Superior temporal gyrus (tissue), 1 donor: ENCODE results near the gene NAGS.
"Not testable (repeated sequence)": the region's sequence is repeated elsewhere in the genome, so short reads cannot be mapped to it uniquely, and the experiment has no call there.

Experiments
- DNase-seq: peaks from one replicate; pipeline ENCODE4 v3.0.0-alpha.2; 2016; ENCODE audit errors: extremely low spot score

NAGS gene, protein sequence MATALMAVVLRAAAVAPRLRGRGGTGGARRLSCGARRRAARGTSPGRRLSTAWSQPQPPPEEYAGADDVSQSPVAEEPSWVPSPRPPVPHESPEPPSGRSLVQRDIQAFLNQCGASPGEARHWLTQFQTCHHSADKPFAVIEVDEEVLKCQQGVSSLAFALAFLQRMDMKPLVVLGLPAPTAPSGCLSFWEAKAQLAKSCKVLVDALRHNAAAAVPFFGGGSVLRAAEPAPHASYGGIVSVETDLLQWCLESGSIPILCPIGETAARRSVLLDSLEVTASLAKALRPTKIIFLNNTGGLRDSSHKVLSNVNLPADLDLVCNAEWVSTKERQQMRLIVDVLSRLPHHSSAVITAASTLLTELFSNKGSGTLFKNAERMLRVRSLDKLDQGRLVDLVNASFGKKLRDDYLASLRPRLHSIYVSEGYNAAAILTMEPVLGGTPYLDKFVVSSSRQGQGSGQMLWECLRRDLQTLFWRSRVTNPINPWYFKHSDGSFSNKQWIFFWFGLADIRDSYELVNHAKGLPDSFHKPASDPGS

DNA sequence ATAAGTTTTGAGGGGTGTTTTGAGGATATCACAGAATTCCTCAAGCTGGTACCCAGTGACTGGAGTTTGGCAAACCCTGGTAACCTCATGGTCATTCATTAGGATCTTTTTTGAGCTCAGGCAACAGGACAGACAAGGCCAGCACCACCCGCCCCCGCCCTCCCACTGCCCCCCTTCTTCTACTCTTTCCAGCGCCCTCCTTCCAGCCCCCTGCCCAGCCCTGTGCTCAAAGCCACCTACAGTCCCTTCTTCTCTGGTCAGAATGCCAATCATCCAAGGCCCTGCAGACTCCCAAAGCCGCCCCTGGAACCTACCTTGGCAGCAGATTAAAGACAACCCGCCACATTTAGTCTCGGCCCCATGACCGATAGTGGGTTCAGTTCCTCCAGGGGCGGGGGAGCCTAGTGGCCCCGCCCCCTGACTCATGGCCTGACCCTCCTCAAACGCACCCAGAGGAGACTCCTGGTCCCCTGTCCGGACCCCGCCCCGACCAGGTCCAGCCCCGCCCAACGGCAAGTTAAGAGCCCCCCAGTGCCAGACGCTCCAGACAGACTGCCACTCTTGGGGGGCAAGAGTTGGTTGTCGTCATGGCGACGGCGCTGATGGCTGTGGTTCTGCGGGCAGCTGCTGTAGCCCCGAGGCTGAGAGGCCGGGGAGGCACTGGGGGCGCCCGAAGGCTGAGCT lies at the start of gene NAGS:
Gene NAGS (plus strand): TSS at position 546 of the 684 bp plus-strand sequence. CDS start 42 bp downstream, at position 588.
- no peak for DNase-seq

DNA sequence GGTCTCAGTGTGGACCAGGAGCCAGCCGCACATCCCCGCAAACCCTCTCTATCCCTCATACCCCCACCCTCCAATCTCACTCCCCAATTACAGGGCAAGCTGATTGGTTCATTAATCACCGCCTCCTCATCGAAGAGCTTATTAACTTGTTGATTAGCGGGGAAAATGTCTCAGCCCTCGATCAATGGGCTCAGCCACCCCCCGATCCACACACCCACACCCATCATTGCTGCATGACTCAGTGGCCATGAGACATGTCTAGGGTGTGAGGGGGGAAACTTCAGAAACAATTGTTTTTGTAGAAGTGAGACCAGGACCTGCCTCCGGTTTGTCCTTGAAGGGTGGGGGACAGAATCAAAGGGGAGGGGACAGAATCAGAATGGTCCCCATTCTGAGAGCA lies 48.2 kb upstream of the NAGS start:
- no peak for DNase-seq

DNA sequence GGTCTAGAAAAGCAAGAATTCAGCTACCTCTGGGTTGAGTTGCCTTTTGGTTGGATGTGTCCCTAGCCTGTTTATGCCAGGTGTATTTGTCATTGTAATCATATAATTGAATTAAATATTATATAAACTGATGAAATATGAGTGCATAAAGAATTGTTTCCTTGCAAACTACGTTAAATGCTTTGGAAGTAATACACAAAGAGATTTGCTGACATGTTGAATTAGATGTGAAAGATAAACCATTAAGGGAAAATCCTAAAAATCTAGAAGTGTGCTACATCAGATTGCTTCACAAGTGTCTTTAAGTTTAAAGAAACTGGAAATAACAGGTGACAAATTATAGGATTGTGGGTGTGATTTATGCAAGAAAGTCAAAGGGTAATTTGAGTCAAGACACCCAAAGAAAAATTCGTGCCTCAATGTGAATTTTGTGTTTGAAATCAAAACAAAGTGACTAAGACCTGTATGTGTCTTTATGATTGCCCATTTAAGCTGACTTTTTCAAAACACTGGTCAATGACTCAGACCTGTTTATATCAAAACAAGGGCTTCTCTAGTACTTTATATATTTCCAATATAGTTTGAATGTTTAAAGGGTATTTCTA lies 45.6 kb upstream of the NAGS start:
- no peak for DNase-seq

DNA sequence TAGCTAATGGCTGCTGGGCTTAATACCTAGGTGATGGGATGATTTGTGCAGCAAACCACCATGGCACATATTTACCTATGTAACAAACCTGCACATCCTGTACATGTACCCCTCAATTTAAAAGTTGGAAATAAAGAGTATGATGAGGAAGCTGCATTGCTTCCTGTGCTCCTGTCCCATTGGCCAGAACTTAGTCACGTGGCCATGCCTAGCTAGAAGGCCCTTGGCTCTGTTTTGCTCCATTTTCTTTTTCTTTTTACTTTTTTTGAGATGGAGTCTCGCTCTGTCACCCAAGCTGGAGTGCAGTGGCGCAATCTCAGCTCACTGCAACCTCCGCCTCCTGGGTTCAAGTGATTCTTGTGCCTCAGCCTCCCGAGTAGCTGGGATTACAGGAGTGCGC lies 43.1 kb upstream of the NAGS start:
- not testable (repeated sequence) for DNase-seq

DNA sequence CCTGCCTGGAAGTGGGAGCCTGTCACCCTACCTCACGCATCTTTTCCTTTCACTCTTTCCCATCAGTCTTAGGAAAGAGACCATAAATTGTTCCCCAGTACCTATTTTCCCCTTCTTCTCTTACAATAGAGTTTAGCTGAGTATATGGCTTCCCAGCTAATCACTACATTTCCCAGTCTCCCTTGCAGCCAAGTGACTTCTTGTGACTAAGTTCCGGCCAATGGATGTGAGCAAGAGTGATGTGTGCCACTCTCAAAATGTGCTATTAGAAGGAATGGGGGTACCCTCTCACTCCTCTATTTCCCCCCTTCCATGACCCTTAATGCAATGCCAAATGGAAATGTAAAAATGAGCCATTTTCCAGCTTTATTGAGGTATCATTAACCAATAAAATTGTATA lies 42.5 kb upstream of the NAGS start:
- no peak for DNase-seq

DNA sequence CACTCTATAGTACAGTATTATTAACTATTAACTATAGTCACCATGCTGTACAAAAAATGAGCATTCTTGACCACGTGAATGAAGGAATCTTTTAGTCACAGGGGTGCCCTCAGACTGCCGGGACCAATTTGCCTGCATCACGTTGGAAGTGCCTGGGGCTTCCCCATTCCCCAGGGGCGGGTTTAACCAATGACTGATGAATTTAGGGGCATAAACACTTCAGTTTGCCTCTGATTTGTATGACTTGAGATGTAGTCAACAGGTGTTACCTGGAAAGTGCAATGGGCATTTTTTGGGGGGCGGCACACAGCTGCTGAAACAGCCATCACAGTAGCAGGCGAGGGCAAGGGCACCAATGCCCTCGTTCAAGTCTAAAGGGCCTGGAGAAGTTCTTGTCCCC lies 41.9 kb upstream of the NAGS start:
- no peak for DNase-seq

DNA sequence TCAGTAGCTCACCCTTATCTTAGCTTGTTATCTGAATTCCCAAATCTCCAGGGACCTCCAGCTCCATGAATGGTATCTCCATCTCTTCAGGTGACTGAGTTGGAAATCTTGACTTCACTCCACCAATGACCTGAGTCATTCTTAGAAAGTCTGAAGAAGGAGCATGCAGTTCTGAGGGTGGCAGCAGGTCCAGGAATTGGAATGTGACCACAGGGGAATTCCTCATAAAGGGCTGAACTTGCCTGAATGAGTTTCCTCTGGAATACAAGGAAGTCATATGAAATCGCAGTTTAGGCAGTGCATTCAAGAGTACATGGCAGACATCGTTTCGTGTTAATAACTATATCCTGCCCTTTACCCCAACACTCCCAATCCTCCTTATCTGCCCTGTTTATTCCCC lies 38.1 kb upstream of the NAGS start:
- DNase-seq: no peak

DNA sequence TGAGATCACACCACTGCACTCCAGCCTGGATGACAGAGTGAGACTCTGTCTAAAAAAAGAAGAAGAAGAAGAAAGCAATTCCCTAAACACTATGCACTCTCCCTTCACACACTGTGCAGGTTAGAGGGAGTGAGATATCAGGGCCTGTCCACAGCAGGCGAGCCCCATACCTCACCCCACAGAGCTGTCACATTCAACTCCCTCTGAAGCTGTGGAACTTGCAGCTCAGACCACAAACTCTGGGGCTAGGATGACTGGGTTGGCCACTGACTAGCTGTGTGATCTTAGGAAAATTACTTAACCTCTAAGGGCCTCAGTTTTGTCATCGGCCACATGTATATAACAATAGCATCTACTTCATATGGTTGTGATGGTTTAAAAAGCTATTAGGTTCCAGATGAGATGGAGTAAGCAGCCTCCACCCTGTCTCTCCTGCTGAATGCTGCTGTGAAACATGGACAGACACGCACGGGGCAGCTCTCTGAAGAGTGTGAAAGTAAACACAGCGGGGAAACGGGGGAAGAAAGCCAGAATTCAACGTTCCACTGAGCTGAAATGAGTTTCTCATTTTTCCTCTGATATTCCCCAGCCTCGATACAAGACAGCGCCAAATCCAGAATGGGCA lies 37.1 kb upstream of the NAGS start:
- no peak for DNase-seq

DNA sequence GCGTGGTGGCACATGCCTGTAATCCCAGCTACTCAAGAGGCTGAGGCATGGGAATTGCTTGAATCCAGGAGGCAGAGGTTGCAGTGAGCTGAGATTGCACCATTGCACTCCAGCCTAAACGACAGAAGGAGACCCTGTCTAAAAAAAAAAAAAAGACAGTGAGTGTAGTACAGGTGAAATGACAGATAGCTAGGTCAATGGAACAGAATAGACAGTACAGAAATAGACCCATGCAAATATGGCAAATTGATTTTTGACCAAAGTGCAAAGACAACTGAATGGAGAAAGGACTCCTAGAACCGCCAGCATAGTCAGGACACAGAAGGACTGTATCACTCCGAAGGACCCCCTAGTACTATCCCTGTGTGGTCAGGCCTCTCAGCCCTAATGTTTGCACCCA lies 34.1 kb upstream of the NAGS start:
- DNase-seq: no peak

DNA sequence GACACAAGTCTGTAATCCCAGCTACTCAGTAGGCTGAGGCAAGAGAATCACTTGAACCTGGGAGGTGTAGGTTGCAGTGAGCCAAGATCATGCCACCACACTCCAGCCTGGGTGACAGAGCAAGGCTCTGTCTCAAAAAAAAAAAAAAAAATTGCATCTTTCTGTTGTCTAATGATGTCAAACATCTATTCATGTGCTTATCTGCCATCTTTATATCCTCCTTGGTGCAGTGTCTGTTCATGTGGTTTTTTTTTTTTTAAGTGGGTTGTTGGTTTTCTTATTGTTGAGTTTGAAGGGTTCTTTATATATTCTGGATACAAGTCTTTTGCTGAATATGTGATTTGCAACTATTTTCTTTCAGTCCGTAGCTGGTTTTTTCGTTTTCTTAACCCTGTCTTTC lies 33.0 kb upstream of the NAGS start:
- DNase-seq: not testable (repeated sequence)

DNA sequence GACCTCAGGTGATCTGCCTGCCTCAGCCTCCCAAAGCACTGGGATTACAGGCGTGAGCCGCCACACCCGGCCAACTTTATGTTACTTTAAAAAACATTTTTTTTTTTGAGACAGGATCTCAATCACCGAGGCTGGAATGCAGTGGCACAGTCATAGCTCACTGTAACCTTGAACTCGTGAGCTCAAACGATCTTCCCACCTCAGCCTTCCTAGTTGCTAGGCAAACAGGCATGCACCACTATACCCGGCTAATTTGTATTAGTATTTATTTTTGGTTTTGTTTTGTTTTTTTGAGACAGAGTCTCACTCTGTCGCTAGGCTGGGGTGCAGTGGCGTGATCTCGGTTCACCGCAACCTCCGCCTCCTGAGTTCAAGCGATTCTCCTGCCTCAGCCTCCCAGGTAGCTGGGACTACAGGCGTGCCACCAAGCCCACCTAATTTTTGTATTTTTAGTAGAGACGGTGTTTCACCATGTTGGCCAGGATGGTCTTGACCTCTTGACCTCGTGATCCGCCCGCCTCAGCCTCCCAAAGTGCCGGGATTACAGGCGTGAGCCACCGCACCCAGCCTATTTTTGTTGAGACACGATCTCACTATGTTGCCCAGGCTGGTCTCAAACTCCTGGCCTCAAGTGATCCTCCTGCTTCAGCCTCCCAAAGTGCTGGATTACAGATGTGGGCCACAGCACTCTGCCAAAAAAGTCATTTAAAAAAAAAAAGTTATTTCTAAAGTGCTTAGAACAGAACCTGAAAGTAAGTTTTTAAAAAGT lies 31.8 kb upstream of the NAGS start:
- not testable (repeated sequence) for DNase-seq

DNA sequence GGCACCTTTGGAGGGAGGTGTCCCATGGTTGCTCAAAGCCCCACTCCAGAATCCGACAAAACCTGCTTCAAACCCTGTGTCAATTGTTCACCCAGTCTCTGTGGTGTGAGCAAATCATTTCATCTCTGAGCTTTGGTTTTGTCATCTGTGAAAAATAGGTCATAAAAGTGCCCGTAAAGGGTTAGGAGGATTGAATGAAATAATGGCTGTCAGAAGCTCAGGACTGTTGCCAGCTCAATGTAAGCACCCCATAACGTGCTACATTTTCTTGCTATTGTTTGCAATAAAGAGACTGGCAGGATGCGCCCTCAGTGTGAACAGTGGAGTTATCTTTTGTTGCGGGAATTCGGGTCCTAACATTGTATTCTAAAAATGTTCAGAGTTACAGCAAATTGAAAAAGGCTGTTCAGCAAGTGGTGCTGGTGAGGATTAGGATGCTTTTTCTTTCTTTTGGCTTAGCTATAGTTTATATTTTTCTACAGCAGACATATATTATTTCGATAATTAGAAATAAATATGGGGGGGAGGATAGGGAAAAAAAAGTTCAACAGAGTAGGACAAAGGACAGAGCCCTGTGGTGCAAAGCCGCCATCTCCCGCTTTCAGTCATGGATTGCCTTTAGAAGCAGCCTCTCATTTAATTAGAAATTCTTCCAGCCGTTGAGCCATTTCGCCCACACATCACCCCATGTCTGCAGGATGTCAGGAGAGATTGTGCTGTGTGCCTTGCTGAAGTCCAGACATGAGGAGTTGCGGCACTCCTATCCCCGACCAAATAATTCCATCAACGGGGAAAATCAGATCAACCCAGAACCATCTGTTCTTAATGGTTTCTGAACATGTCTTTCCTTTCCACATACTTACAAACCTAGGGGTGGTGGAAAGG lies 29.8 kb upstream of the NAGS start:
- no peak for DNase-seq

DNA sequence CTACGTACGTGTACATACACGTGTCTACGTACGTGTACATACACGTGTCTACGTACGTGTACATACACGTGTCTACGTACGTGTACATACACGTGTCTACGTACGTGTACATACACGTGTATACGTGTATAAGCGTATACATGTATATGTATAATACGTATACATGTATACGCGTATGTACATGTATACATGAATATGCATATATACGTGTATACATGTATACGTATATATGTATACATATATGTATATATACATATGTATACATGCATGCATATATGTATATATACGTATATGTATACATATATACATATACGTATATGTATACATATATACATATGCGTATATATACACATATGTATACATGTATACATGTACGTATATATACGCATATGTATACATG lies 28.5 kb upstream of the NAGS start:
- DNase-seq: no peak

DNA sequence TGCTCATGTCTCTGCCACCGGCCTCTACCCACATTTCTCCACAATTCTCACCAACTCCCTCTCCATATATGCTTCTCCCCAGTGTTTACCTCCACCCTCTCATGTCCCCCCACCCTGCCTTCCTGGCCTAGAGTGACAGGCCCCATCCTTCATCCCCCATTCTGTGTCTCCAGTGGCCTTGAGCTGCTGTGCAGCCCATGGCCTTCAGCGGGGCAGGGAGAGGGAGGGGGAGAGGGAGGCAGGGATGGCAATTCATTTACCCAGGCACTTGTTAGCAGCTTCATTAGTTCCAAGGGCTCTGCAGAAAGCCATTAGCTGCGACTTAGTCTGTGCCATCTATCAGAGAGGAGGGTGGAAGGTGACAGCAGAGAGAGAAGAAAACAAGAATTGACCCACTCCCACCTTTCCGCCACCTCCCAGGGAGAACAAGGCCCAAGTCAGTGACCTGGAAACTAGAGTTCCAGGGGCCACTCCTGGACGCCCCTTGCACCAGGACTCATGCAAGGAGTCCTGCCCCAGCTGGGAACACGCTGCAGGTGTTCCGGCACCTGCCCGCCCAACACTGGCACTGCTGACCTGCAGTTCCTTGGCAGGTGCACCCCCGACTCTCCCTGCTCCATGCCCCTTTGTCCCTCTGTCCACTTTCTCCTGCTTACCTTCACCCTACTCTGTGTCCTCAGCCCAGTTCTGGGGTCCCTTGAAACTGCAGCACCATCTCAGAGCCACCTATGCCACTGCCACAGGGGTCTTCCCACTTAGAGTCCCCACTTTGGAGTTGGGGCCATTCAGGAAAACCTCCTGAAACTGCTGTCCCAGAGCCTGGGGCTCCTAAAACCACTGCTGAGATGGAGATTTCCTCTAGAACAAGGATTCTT lies 27.2 kb upstream of the NAGS start:
- DNase-seq: no peak

DNA sequence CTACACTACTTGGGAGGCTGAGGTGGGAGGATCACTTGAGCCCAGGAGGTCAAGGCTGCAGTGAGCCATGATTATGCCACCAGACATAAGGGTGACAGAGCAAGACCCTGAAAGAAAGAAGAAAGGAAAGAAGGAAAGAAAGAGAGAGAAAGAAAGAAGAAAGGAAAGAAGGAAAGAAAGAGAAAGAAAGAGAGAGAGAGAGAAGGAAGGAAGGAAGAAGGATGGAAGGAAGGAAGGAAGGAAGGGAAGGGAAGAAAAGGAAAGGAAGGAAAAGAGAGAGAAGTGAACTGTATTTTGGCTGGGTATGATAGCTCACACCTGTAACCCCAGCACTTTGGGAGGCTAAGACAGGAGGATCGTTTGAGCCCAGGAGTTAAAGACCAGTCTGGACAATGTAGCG lies 26.3 kb upstream of the NAGS start:
- DNase-seq: no peak

DNA sequence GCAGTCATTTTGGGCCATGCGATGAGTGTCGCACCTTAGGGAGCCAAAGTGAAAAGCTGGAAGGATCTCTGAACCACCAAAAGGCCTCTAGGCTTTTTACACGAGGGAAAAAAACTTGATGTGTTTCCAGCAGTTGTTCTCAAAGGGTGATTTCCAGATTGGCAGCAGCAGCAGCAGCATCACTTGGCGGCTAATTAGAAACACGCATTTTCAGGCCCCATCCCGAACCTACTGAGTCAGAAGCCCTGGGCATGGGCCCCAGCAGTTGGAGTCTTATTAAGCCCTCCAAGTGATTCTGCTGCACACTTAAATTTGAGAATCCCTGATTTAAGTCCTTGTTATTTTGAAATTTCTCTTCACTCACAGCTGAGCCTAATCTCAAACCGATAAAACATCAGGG lies 25.4 kb upstream of the NAGS start:
- no peak for DNase-seq

DNA sequence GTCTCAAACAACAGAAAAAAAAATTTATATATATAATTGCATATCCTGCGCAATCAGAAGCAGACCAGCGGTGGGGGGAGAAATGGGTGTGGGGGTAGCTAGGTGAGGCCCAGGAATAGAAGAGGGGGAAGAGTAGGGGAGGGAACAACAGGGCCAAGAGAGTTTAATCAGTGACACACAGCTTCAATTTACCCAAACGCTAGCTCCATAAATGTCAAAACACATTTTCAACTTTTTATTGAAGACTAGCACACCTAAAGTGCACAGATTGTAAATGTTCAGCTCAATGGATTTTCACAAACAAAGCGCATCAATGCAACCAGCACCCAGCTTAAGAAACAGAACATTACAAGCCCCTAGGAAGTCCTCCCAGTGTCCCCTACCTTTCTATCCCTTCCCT lies 24.8 kb upstream of the NAGS start:
- no peak for DNase-seq

DNA sequence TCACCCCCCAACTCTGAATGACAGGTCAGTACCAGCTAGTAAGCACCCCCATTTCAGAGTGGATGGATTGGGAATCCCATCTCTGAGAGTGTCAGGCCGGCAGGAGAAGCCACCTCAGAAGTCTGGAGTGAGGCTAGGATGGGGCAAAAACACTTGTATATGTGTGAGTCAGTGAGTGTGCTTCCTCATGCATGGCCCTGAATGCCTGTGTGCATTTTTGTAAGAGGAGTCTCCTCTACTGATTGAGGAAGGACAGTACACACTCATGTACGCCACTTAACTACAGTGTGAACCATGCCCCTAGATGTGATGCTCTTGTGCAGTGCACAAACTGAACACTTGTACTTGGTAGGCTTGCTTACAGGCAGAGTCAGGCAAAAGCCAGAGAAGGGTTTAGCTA lies 22.3 kb upstream of the NAGS start:
- no peak for DNase-seq

DNA sequence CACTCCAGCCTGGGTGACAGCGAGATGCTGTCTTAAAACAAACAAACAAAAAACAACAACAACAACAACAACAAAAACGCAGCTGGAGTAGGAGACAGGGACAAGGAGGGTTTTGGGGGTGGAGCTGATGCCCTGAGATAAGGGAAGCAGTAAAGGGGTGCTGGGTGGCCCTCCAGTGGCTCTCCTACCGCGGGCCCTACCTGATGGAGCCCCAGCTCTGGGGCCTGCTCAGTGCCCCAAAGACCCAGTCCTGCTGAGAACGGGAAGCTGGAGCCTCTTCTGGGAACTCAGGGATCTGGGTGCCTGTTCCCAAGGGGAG lies 21.3 kb upstream of the NAGS start:
- no peak for DNase-seq
